HL-60 (cell line): Measurements from ENCODE around the gene RIMBP3C.
"Not testable (repeated sequence)": the region's sequence is repeated elsewhere in the genome, so short reads cannot be mapped to it uniquely, and the experiment has no call there.

Source experiments
- DNase-seq, 2 experiments: peaks; one replicate each; pipeline ENCODE4 v3.0.0-alpha.2; 2010 to 2020; ENCODE audit warnings: low read depth in 1 of 2, low spot score in 1 of 2
- H3K27ac ChIP-seq: fragments of 250-450 bp; sonication (Bioruptor Pico); replicated peaks from 2 replicates; pipeline ENCODE4 v1.5.1; 2020; ENCODE audit warnings: mild to moderate bottlenecking, moderate library complexity
- H3K27me3 ChIP-seq: fragments of 250-450 bp; sonication (Bioruptor Pico); 2 replicates; pipeline ENCODE4 v1.5.1; 2021; ENCODE audit warnings: mild to moderate bottlenecking, moderate library complexity; ENCODE audit not compliant: insufficient read depth, poor library complexity, severe bottlenecking
- H3K4me3 ChIP-seq: replicated peaks from 2 replicates; pipeline ENCODE4 v1.5.1; 2011; ENCODE audit warnings: mild to moderate bottlenecking, control low read depth, low read length; ENCODE audit not compliant: insufficient read depth

RIMBP3C gene

DNA sequence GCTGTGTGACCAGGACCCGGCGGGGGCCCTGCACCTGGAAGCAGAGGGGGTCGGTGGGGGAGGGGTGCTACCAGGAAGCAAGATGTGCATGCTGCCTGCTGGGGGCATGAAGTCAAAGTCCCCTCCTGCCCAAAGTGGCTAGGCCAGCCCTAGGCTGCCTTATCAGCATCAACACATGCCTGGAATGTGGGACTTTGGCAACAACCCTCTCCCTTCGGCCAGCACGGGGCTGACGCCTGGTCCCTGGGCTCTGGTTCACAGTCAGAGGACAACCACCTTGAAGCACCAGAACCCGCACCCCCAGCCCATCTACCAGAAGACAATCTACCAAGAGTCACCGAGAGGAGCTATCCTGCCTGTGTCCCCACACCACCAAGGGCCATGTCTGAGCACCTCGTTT, 40.9 kb downstream of the RIMBP3C start:
- not testable (repeated sequence) for H3K27me3 ChIP-seq, H3K4me3 ChIP-seq, DNase-seq, H3K27ac ChIP-seq

DNA sequence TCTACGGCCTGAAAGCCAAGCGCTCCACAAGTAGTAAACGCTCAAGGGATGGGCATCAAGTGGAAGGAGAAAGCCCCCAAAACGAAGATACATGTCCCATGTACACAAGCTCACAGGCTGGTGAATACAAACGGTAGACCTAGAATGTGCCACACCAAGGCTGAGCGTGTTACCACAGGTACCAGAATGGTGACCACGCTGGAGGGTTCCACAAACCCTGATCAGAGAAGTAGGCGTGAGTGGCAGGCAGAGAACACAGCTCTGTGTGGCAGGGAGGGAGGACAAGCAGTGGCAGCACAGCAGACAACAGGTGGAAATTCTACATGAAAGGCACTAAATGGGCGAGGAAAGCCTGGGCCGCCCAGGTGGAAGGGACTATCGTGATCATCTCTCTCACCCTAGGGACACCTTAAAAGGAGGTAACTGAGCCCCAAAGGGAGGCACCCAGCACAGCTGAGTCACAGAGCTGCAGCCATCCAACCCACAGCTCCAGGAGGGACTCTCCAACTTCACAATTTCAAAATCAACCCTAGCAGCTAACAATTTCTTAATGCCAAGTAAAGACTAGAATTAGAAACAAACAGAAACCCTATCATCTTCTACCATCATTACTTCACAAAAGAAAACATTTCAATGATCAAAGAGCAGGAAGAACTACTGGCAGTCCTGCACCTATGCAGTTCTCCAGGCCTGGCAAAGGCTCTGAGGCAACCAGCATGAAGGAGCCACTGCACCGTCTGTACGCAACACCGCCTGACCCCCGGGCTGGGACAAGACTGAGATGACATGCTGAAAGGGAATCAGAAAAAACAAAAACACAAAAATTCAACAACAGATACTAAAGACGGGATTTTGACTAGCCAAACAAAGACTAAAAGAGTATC, 51.4 kb downstream of the RIMBP3C start:
- DNase-seq, H3K27ac ChIP-seq, H3K27me3 ChIP-seq, H3K4me3 ChIP-seq: not testable (repeated sequence)

DNA sequence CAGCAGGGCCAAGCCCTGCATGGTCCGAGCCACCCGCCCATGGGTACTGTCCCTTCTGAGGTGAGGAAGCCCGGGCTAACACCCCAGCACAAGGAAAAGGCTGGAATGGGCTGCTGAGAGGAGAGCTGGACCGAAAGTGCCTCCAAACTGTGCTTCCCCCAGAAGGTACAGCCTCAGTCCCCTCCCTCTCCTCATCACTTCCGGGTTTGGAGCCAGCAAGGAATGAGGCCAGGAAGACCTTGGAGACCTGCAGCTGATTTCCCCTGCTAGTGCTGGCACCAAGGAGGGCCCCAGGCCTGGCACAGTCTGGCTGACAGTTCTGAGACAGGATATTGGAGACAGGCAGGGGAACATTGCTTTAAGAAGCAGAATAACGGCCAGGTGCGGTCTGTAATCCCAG, 52.8 kb downstream of the RIMBP3C start:
- not testable (repeated sequence) for DNase-seq

DNA sequence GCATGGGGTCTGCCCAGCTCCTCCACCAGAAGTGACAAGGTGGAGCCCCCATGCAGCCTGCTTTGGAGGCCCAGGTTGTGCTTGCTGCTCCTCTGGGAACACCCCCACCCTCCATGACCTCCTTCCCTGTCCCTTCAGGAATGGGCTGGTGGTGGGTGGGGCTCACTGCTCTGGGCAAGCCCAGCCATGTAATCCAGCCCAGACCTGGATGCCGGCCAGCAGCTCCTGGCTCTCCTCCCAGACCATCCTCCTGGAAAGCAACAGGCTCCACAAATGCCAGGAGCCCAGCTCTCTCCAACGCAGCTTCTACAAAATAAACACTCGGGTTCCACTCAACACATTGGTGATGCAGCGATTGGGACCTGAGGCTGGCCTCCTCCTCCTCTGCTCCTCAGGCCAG, 53.3 kb downstream of the RIMBP3C start:
- not testable (repeated sequence) for H3K27me3 ChIP-seq, H3K4me3 ChIP-seq, DNase-seq, H3K27ac ChIP-seq

More for the DNA sequence above, 52.8 kb downstream of the RIMBP3C start:
- H3K27me3 ChIP-seq, H3K4me3 ChIP-seq, H3K27ac ChIP-seq: not testable (repeated sequence)
